Smooth muscle cell (in vitro differentiated cells): ENCODE data around the gene NELL2. TPM values are rescaled to one million over a fixed set of nuclear protein-coding genes. Genes with fewer than 3 reads are reported as not detected.

Experiments used
- DNase-seq: peaks from one replicate; lab custom pipeline; 2025; ENCODE audit not compliant: unreplicated experiment; lab: John Stamatoyannopoulos, UW
- H2AFZ ChIP-seq: fragments of 200-600 bp; sonication (generic); 2 replicates; pipeline ENCODE4 v1.6.0; 2016; ENCODE audit warnings: antibody characterized with exemption, low read depth, mild to moderate bottlenecking
- H3F3A ChIP-seq: fragments of 200-600 bp; sonication (generic); 2 replicates; pipeline ENCODE4 v1.6.0; 2017; ENCODE audit warnings: antibody characterized with exemption, low read depth
- H3K27ac ChIP-seq: fragments of 200-600 bp; sonication (generic); 2 replicates; pipeline ENCODE4 v1.5.1; 2016; ENCODE audit warnings: low read depth, mild to moderate bottlenecking
- H3K27me3 ChIP-seq: fragments of 200-600 bp; sonication (generic); 2 replicates; pipeline ENCODE4 v1.6.1; 2016; ENCODE audit warnings: low read depth, mild to moderate bottlenecking
- H3K36me3 ChIP-seq: fragments of 200-600 bp; sonication (generic); 2 replicates; pipeline ENCODE4 v1.5.1; 2016; ENCODE audit warnings: low read depth
- H3K4me1 ChIP-seq: fragments of 200-600 bp; sonication (generic); 2 replicates; pipeline ENCODE4 v1.5.1; 2016; ENCODE audit warnings: low read depth
- H3K4me2 ChIP-seq: fragments of 200-600 bp; sonication (generic); 2 replicates; pipeline ENCODE4 v1.6.0; 2016; ENCODE audit warnings: mild to moderate bottlenecking
- H3K4me3 ChIP-seq: fragments of 200-600 bp; sonication (generic); 2 replicates; pipeline ENCODE4 v1.5.1; 2016; ENCODE audit warnings: mild to moderate bottlenecking
- H3K79me2 ChIP-seq: fragments of 200-600 bp; sonication (generic); 2 replicates; pipeline ENCODE4 v1.6.0; 2016; ENCODE audit warnings: low read depth, mild to moderate bottlenecking
- H3K9ac ChIP-seq: fragments of 200-600 bp; sonication (generic); 2 replicates; pipeline ENCODE4 v1.6.0; 2016; ENCODE audit warnings: low read depth
- H3K9me3 ChIP-seq: fragments of 200-600 bp; sonication (generic); replicated peaks from 2 replicates; pipeline ENCODE4 v1.5.1; 2016; ENCODE audit warnings: low read depth
- H4K20me1 ChIP-seq: fragments of 200-600 bp; sonication (generic); 2 replicates; pipeline ENCODE4 v1.6.0; 2016; ENCODE audit warnings: low read depth
- WGBS: methylation state at CpG from one replicate; pipeline ENCODE4 v1.1.7; 2016; ENCODE audit warnings: low lambda C conversion rate; 5-methylcytosine and 5-hydroxymethylcytosine counted together
- polyA plus RNA-seq: library from polyadenylated mRNA; unstranded; fragments of >200 nt; fragmentation: Nextera tagmentation; extraction: Ambion mirVana; gene quantifications from 2 replicates; pipeline ENCODE4 v1.2.1, GENCODE V29; 2016
- total RNA-seq: library from RNA; depleted of rRNA; stranded (reverse); fragments of >200 nt; gene quantifications from 2 replicates; pipeline ENCODE4 v1.2.3, GENCODE V29; 2014
- TF ChIP-seq, protein P1 (sequence below): fragments of 200-600 bp; sonication (generic); IDR thresholded peaks from 2 replicates; pipeline ENCODE4 v1.5.1; 2017; ENCODE audit warnings: borderline replicate concordance, mild to moderate bottlenecking, antibody characterized with exemption; ENCODE audit not compliant: insufficient read depth, poor library complexity, severe bottlenecking

The NELL2 gene
- total and polyA plus RNA-seq, 2 experiments from 2014 or later, result 16.8 TPM; not detected in 1

GRCh38 chr12:44628180-44628579 is 247.9 kb downstream of the NELL2 start:
- no peak for DNase-seq
- Histone ChIP-seq H3K4me3 (no peak overlapping the region), H3K4me2 (no peak overlapping the region), H4K20me1 (no peaks in the 10 kb centered on the region), H3F3A (no peaks in the 10 kb centered on the region), H3K27me3 (no peaks in the 10 kb centered on the region), H3K9ac (no peak overlapping the region), H2AFZ (no peak overlapping the region), H3K4me1 (peaks cover 11% of the 10 kb centered on the region), H3K9me3 (no peaks in the 10 kb centered on the region), H3K27ac (no peak overlapping the region), H3K79me2 (no peaks in the 10 kb centered on the region), H3K36me3 (no peaks in the 10 kb centered on the region)
- TF ChIP-seq, protein P1, sequence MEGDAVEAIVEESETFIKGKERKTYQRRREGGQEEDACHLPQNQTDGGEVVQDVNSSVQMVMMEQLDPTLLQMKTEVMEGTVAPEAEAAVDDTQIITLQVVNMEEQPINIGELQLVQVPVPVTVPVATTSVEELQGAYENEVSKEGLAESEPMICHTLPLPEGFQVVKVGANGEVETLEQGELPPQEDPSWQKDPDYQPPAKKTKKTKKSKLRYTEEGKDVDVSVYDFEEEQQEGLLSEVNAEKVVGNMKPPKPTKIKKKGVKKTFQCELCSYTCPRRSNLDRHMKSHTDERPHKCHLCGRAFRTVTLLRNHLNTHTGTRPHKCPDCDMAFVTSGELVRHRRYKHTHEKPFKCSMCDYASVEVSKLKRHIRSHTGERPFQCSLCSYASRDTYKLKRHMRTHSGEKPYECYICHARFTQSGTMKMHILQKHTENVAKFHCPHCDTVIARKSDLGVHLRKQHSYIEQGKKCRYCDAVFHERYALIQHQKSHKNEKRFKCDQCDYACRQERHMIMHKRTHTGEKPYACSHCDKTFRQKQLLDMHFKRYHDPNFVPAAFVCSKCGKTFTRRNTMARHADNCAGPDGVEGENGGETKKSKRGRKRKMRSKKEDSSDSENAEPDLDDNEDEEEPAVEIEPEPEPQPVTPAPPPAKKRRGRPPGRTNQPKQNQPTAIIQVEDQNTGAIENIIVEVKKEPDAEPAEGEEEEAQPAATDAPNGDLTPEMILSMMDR, result no peak
- 94% methylated on average over 1 of the region's 1 CpG for WGBS

DNA sequence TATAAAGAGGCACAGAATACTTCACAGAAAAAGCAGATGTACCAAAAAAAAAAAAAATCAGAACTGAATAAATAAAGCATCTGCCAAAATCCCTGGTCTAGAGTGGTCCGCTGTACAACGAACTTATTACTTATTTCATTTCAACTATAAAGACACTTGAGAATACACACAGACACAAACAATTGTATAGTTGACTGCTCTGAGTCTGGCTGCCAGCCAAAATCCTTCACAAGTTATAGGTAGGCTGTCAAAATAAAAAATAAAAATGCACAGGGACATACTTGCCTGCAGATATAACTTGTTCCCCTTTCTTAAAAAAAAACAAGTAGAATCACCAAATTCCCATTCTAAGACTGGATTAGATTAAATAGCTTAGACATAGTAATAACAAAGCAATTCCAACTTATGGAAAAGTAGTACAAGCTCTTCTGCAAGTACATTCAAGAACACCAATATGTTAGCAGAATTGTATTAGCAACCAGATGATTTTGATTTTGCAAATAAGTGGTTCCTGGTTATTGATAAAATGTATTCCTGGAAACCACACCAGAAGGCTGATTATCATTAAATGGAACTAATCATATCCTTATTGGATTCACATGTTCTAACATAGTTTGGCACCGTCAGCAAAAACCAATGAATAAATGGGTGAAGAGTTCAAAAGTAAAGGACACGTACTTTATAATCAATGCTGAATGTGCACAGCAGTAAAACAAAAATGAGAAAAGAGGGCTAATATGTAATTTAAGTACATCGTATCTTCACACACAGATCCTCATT is 248.5 kb downstream of the NELL2 start:
- no peaks in the 10 kb centered on the region for H3K79me2 ChIP-seq
- H3K36me3 ChIP-seq, result no peaks in the 10 kb centered on the region
- H3K4me1 ChIP-seq, result peaks cover 11% of the 10 kb centered on the region
- WGBS, result 88% methylated on average over 5 of the region's 5 CpGs
- no peak overlapping the region for H3K4me3 ChIP-seq
- H2AFZ ChIP-seq, result no peak overlapping the region
- H3K9me3 ChIP-seq, result no peaks in the 10 kb centered on the region
- H3K27ac ChIP-seq, result no peak overlapping the region
- no peak overlapping the region for H3K4me2 ChIP-seq
- no peak for DNase-seq
- no peaks in the 10 kb centered on the region for H3F3A ChIP-seq
- H3K9ac ChIP-seq, result no peak overlapping the region
- no peaks in the 10 kb centered on the region for H3K27me3 ChIP-seq
- TF ChIP-seq, protein P1, result no peak
- H4K20me1 ChIP-seq, result no peaks in the 10 kb centered on the region

DNA sequence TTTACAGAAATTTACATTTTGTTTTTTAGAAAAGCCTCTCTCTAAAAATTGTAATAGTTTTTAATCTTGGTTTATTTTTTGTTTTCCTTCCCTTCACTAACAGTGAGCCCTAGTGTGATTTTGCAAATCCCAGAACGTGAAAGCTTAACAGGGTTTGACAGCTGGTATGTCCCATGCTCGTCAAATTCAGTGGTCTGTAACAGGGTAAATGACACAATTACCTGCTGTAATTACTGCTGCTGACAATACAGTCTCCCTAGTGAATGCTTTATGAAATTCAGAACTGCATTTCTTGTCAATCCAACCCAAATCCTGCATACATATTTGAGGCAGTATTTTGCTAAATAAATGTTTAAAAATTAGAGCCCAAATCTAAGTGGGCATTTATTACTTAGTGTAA is 249.2 kb downstream of the NELL2 start:
- H3K27ac ChIP-seq, result no peak overlapping the region
- no peak overlapping the region for H3K4me2 ChIP-seq
- H3K79me2 ChIP-seq, result no peaks in the 10 kb centered on the region
- no peaks in the 10 kb centered on the region for H4K20me1 ChIP-seq
- no peaks in the 10 kb centered on the region for H3K9me3 ChIP-seq
- H3K27me3 ChIP-seq, result no peaks in the 10 kb centered on the region
- peaks cover 11% of the 10 kb centered on the region for H3K4me1 ChIP-seq
- H3F3A ChIP-seq, result no peaks in the 10 kb centered on the region
- H3K36me3 ChIP-seq, result no peaks in the 10 kb centered on the region
- TF ChIP-seq, protein P1, result no peak
- no peak overlapping the region for H3K4me3 ChIP-seq
- H2AFZ ChIP-seq, result no peak overlapping the region
- H3K9ac ChIP-seq, result no peak overlapping the region
- no peak for DNase-seq
- 43% methylated on average over 2 of the region's 2 CpGs for WGBS

- H3K9ac ChIP-seq, result no peak overlapping the region
- 66% methylated on average over 5 of the region's 5 CpGs for WGBS
- H3K79me2 ChIP-seq, result no peaks in the 10 kb centered on the region
- H4K20me1 ChIP-seq, result no peaks in the 10 kb centered on the region
- no peak overlapping the region for H3K4me3 ChIP-seq
- peaks cover 24% of the 10 kb centered on the region for H3K4me1 ChIP-seq
- no peaks in the 10 kb centered on the region for H3K27me3 ChIP-seq
- H3F3A ChIP-seq, result no peaks in the 10 kb centered on the region
- H3K4me2 ChIP-seq, result no peak overlapping the region
- H3K9me3 ChIP-seq, result no peaks in the 10 kb centered on the region
- no peak for DNase-seq
- no peak overlapping the region for H3K27ac ChIP-seq
- no peak overlapping the region for H2AFZ ChIP-seq
- TF ChIP-seq, protein P1, result no peak
- no peaks in the 10 kb centered on the region for H3K36me3 ChIP-seq
Measured at GRCh38 chr12:44618946-44619345, 257.2 kb downstream of the NELL2 start.
